H1 (cell line): Measurements from ENCODE around the gene MAP1B. TPM values are rescaled to one million over a fixed set of nuclear protein-coding genes. Genes with fewer than 3 reads are reported as not detected.

Source experiments
- CTCF ChIA-PET: fragments of 300-600 bp; sonication (Branson Sonifier 250); formaldehyde crosslinking; loops from one replicate; lab custom pipeline; 2021; ENCODE audit not compliant: partially characterized antibody; lab: Charles Lee
- POLR2A ChIA-PET: fragments of 300-600 bp; sonication (Branson Sonifier 250); formaldehyde crosslinking; loops from one replicate; lab custom pipeline; 2021; ENCODE audit warnings: inconsistent platforms; ENCODE audit not compliant: partially characterized antibody; lab: Charles Lee
- DNase-seq, 2 experiments: peaks; one replicate each; pipeline versions ENCODE4 v3.0.0 to v3.0.0-alpha.2; 2010 to 2022; ENCODE audit warnings: low spot score in 2 of 2, low read depth in 1 of 2, mixed read lengths in 1 of 2
- FAIRE-seq: peaks from 2 replicates; lab custom pipeline; 2011; peaks lifted over from hg19 to GRCh38; lab: Jason Lieb, UNC
- H2AFZ ChIP-seq: 2 replicates; pipeline ENCODE4 v1.8.1; 2012; ENCODE audit warnings: low read length, inconsistent platforms
- H2AK5ac ChIP-seq: 2 replicates; pipeline ENCODE4 v1.6.1; 2013; ENCODE audit warnings: low read depth, low read length
- H2BK120ac ChIP-seq: replicated peaks from 2 replicates; pipeline ENCODE3; 2013; ENCODE audit warnings: low read depth, low read length, inconsistent platforms
- H2BK12ac ChIP-seq: 2 replicates; pipeline ENCODE4 v1.6.1; 2013; ENCODE audit warnings: low read depth, low read length
- H2BK15ac ChIP-seq: 2 replicates; pipeline ENCODE4 v1.6.1; 2013; ENCODE audit warnings: low read length
- H2BK20ac ChIP-seq: 2 replicates; pipeline ENCODE4 v1.6.1; 2013; ENCODE audit warnings: low read length
- H2BK5ac ChIP-seq: 2 replicates; pipeline ENCODE4 v1.6.1; 2013; ENCODE audit warnings: low read depth, low read length
- H3K14ac ChIP-seq: 2 replicates; pipeline ENCODE4 v1.6.1; 2013; ENCODE audit warnings: inconsistent platforms; ENCODE audit not compliant: insufficient read length
- H3K18ac ChIP-seq: 2 replicates; pipeline ENCODE4 v1.6.1; 2013; ENCODE audit warnings: low read length; ENCODE audit errors: extremely low read depth
- H3K23ac ChIP-seq: 2 replicates; pipeline ENCODE4 v1.6.1; 2013; ENCODE audit warnings: inconsistent platforms; ENCODE audit not compliant: insufficient read length
- H3K23me2 ChIP-seq: 2 replicates; pipeline ENCODE4 v1.6.1; 2013; ENCODE audit warnings: low read depth, low read length
- H3K27ac ChIP-seq: 2 replicates; pipeline ENCODE4 v1.6.1; 2011; ENCODE audit warnings: low read depth, low read length, inconsistent platforms
- H3K27me3 ChIP-seq, 4 experiments: replicated peaks in 1 of 4; 1 replicate in 1 of 4; 2 replicates in 3 of 4; pipeline versions ENCODE4 v1.6.1 to v1.8.1; 2011 to 2013; ENCODE audit warnings: low read length in 3 of 4, mild to moderate bottlenecking in 3 of 4, inconsistent platforms in 2 of 4, mixed read lengths in 2 of 4, moderate library complexity in 1 of 4; ENCODE audit not compliant: control insufficient read depth in 3 of 4, insufficient read depth in 3 of 4; ENCODE audit errors: extremely low read depth in 1 of 4
- H3K36me3 ChIP-seq, 4 experiments: 2 replicates each; pipeline versions ENCODE4 v1.6.1 to v1.8.1; 2011 to 2013; ENCODE audit warnings: mild to moderate bottlenecking in 4 of 4, low read length in 3 of 4, moderate library complexity in 2 of 4, control low read depth in 1 of 4, inconsistent platforms in 1 of 4; ENCODE audit not compliant: insufficient read depth in 4 of 4, control insufficient read depth in 2 of 4
- H3K4ac ChIP-seq: replicated peaks from 2 replicates; pipeline ENCODE3; 2013; ENCODE audit warnings: low read length, low read depth, mixed read lengths, inconsistent platforms; ENCODE audit not compliant: insufficient read length
- H3K4me1 ChIP-seq, 4 experiments: replicated peaks in 1 of 4; 1 replicate in 1 of 4; 2 replicates in 3 of 4; pipeline versions ENCODE4 v1.6.1 to v1.8.1; 2011 to 2013; ENCODE audit warnings: low read length in 3 of 4, inconsistent platforms in 2 of 4, mixed read lengths in 1 of 4; ENCODE audit not compliant: insufficient read depth in 4 of 4, control insufficient read depth in 3 of 4
- H3K4me2 ChIP-seq, 2 experiments: 2 replicates each; pipeline versions ENCODE4 v1.6.1 to v1.8.1; 2011 to 2013; ENCODE audit warnings: low read depth in 2 of 2, low read length in 2 of 2, control low read depth in 1 of 2, inconsistent platforms in 1 of 2, mild to moderate bottlenecking in 1 of 2; ENCODE audit not compliant: insufficient read depth in 1 of 2
- H3K4me3 ChIP-seq, 4 experiments: fragments of 200-600, 300-600 bp in 1 of 4; sonication (generic), shearing (Covaris generic), sonication (Bioruptor Twin) in 1 of 4; 2 replicates each; pipeline versions ENCODE4 v1.5.1 to v1.8.1; 2011 to 2016; ENCODE audit warnings: low read length in 4 of 4, low read depth in 3 of 4, control low read depth in 2 of 4, inconsistent platforms in 2 of 4, mild to moderate bottlenecking in 2 of 4, mixed read lengths in 1 of 4, moderate library complexity in 1 of 4; ENCODE audit not compliant: insufficient read depth in 2 of 4; ENCODE audit errors: extremely low read depth in 1 of 4
- H3K56ac ChIP-seq: replicated peaks from 2 replicates; pipeline ENCODE3; 2013; ENCODE audit warnings: low read depth, mild to moderate bottlenecking, mixed read lengths, low read length, inconsistent platforms; ENCODE audit not compliant: insufficient read length
- H3K79me1 ChIP-seq: 2 replicates; pipeline ENCODE4 v1.6.1; 2013; ENCODE audit warnings: low read depth, low read length, control low read depth
- H3K79me2 ChIP-seq, 2 experiments: 2 replicates each; pipeline versions ENCODE4 v1.6.1 to v1.8.1; 2012 to 2013; ENCODE audit warnings: low read length in 2 of 2, mild to moderate bottlenecking in 2 of 2, inconsistent platforms in 1 of 2; ENCODE audit not compliant: insufficient read depth in 2 of 2, control insufficient read depth in 1 of 2
- H3K9ac ChIP-seq, 4 experiments: replicated peaks in 1 of 4; 1 replicate in 1 of 4; 2 replicates in 3 of 4; pipeline versions ENCODE4 v1.6.1 to v1.8.1; 2011 to 2013; ENCODE audit warnings: low read depth in 3 of 4, low read length in 3 of 4, control low read depth in 2 of 4, mild to moderate bottlenecking in 2 of 4, moderate library complexity in 2 of 4, inconsistent platforms in 1 of 4; ENCODE audit errors: extremely low read depth in 1 of 4
- H3K9me3 ChIP-seq, 2 experiments: 2 replicates each; pipeline versions ENCODE4 v1.6.1 to v1.8.1; 2012 to 2013; ENCODE audit warnings: mild to moderate bottlenecking in 2 of 2, moderate library complexity in 2 of 2, control low read depth in 1 of 2, inconsistent platforms in 1 of 2, low read depth in 1 of 2, low read length in 1 of 2, mixed read lengths in 1 of 2; ENCODE audit not compliant: insufficient read depth in 2 of 2
- H4K20me1 ChIP-seq, 2 experiments: replicated peaks in 1 of 2; 2 replicates each; pipeline versions ENCODE3 to v1.8.1; 2011 to 2013; ENCODE audit warnings: inconsistent platforms in 2 of 2, low read length in 2 of 2, mild to moderate bottlenecking in 1 of 2; ENCODE audit not compliant: insufficient read depth in 2 of 2, control insufficient read depth in 1 of 2
- H4K5ac ChIP-seq: 2 replicates; pipeline ENCODE4 v1.6.1; 2013; ENCODE audit warnings: low read length, low read depth, mixed read lengths, inconsistent platforms; ENCODE audit not compliant: insufficient read length
- H4K8ac ChIP-seq: 2 replicates; pipeline ENCODE4 v1.8.0; 2013; ENCODE audit warnings: mild to moderate bottlenecking, moderate library complexity, low read length, inconsistent platforms; ENCODE audit not compliant: insufficient read depth; ENCODE audit errors: extremely low read depth
- H4K91ac ChIP-seq: replicated peaks from 2 replicates; pipeline ENCODE3; 2013; ENCODE audit warnings: low read length, mixed read lengths, inconsistent platforms; ENCODE audit not compliant: insufficient read length
- EP300 ChIP-seq, 2 experiments: IDR thresholded peaks; 1 replicate in 1 of 2; 2 replicates in 1 of 2; pipeline ENCODE4 v1.6.1; 2011 to 2012; ENCODE audit warnings: low read depth in 2 of 2, low read length in 2 of 2, mild to moderate bottlenecking in 2 of 2, borderline replicate concordance in 1 of 2, inconsistent platforms in 1 of 2, moderate library complexity in 1 of 2
- WGBS, 2 experiments: shearing (Covaris generic) in 1 of 2; methylation state at CpG; one replicate each; pipeline versions ENCODE4 v1.1.6 to v1.1.7; 2013 to 2015; ENCODE audit warnings: low lambda C conversion rate in 2 of 2, mixed read lengths in 2 of 2, inconsistent platforms in 1 of 2, low coverage in 1 of 2, missing lambda C conversion rate in 1 of 2; ENCODE audit not compliant: insufficient replicate concordance in 2 of 2, insufficient coverage in 1 of 2, insufficient read length in 1 of 2; ENCODE audit errors: extremely low coverage in 1 of 2, missing lambda C conversion rate in 1 of 2; 5-methylcytosine and 5-hydroxymethylcytosine counted together
- polyA plus RNA-seq, 7 experiments: library from polyadenylated mRNA; depleted of rRNA in 3 of 7; stranded (reverse) in 5 of 7; unstranded in 2 of 7; fragments of >200 nt in 5 of 7; fragments of 200-250 nt in 2 of 7; gene quantifications; 1 replicate in 5 of 7; 2 replicates in 1 of 7; 4 replicates in 1 of 7; pipeline versions ENCODE4 v1.2.1 to v1.2.3, GENCODE V29; 2011 to 2013; ENCODE audit warnings: missing spikeins in 2 of 7, mixed read lengths in 2 of 7
- total RNA-seq: library from RNA; stranded (reverse); fragmentation: NEBNext Ultra II Directional; extraction: Animal tissue kit (Norgen Biotek cat#: 25700); gene quantifications from 2 replicates; pipeline ENCODE4 v1.2.1, GENCODE V29; 2021

The MAP1B gene
- total and polyA plus RNA-seq, 2 of the 8 experiments (the other 6 are each of a cell fraction or from before 2014, with no cell fraction given), result 24.5 to 120 TPM

GRCh38 chr5:72101828-72102227, 5.4 kb upstream of the MAP1B start:
- Histone ChIP-seq H2BK5ac (no peak overlapping the region), H2AK5ac (no peak overlapping the region), H3K23me2 (peaks cover 2% of the 10 kb centered on the region), H3K9me3 (no peaks in the 10 kb centered on the region), H2BK20ac (no peak overlapping the region), H3K27me3 (no peaks in the 10 kb centered on the region; a peak in 1 of 7 replicates), H3K79me2 (no peaks in the 10 kb centered on the region), H2BK15ac (no peak overlapping the region), H3K23ac (no peak overlapping the region), H4K20me1 (no peaks in the 10 kb centered on the region), H3K14ac (no peak overlapping the region), H3K18ac (no peak overlapping the region), H2AFZ (no peak overlapping the region), H3K27ac (no peak overlapping the region), H4K91ac (no peak overlapping the region), H2BK12ac (no peak overlapping the region), H3K36me3 (no peaks in the 10 kb centered on the region), H3K4ac (no peak overlapping the region), H3K4me2 (no peak overlapping the region), H2BK120ac (no peak overlapping the region), H4K5ac (no peak overlapping the region), H3K4me3 (no peak overlapping the region), H3K79me1 (no peaks in the 10 kb centered on the region), H3K56ac (no peak overlapping the region), H3K9ac (no peak overlapping the region), H3K4me1 (peaks cover 0 to 3% (median 0%) of the 10 kb centered on the region in 4 experiments; a peak in 1 of 7 replicates), H4K8ac (no peak overlapping the region)
- WGBS, 2 experiments, result 86% methylated on average over 1 of the region's 1 CpG; no CpG with 5 or more reads in 1 of the 2 experiments
- FAIRE-seq (no peak), DNase-seq (no peak)
- POLR2A ChIA-PET, result interaction anchor here (1.2 kb wide), 1 partner anchor 18 kb away, joined by 3 read pairs; no protein-coding TSS in a partner anchor
- CTCF ChIA-PET, result interaction anchor here (0.7 to 1.0 kb wide), 5 partner anchors 10 to 141 kb away, joined by 3 to 5 read pairs (median 3); no protein-coding TSS in a partner anchor
- TF ChIP-seq EP300 (IDR thresholded peaks at IDR 0.05; ENCODE audit: borderline replicate concordance in 1 of 2, low read depth in 2 of 2, low read length in 2 of 2), result no peak
